Measurements from ENCODE around the gene NPLOC4. TPM values are rescaled to one million over a fixed set of nuclear protein-coding genes. Genes with fewer than 3 reads are reported as not detected.

NPLOC4 gene
- polyA plus RNA-seq, 1 of the 3 experiments (the other 2 are of a cell fraction) = 88.6 TPM

DNA sequence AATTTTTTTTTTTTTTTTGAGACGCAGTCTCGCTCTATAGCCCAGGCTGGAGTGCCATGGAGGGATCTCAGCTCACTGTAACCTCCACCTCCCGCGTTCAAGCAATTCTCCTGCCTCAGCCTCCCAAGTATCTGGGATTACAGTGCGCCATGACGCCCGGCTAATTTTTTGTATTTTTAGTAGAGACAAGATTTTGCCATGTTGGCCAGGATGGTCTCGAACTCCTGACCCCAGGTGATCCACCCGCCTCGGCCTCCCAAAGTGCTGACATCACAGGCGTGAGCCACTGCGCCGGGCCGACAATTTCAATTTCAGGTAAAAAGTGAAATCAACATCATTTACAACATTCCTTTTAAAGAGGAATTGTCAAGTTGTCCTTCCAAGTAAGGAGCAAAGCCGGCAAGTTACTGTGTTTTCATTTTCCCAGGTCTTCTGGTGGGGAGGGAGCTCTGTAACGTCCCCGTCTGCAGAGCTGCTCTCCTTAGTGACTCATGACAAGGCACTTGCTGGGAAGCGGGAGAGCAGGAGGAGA lies 873 bp downstream of the NPLOC4 start:
- no peak for DNase-seq
- Histone ChIP-seq H3K9me3 (no peaks in the 10 kb centered on the region), H2AFZ (ENCODE audit: low read depth) (no peak overlapping the region), H3K4me3 (ENCODE audit: low read depth in 2 of 2, low read length in 1 of 2) (peak overlapping the region; percentile 65 to 79), H3K9ac (peak overlapping the region; percentile 99), H3K79me2 (ENCODE audit: insufficient read depth) (peaks cover 67% of the 10 kb centered on the region), H3F3A (replicated peaks; ENCODE audit: insufficient read depth) (peaks cover 10% of the 10 kb centered on the region), H3K36me3 (replicated peaks in 1 of 2; ENCODE audit: control insufficient read depth in 1 of 2, insufficient read depth in 2 of 2, low read length in 1 of 2) (peaks cover 0 to 24% of the 10 kb centered on the region in 2 experiments), H3K9me2 (no peaks in the 10 kb centered on the region), H3K27me3 (ENCODE audit: insufficient read depth) (no peaks in the 10 kb centered on the region), H3K4me1 (ENCODE audit: control insufficient read depth in 1 of 2, insufficient read depth in 2 of 2, low read depth in 1 of 2, low read length in 1 of 2) (peaks cover 7 to 17% of the 10 kb centered on the region in 2 experiments; a peak in 3 of 4 replicates), H3K4me2 (peak overlapping the region; percentile 88), H4K20me1 (ENCODE audit: insufficient read depth) (peaks cover 55% of the 10 kb centered on the region), H3K27ac (ENCODE audit: low read depth in 2 of 2, low read length in 1 of 2) (peak overlapping the region; percentile 67 to 92)
- WGBS (ENCODE audit: low lambda C conversion rate) = 18% methylated on average over 18 of the region's 18 CpGs
- CTCF ChIA-PET = interaction anchor here (1.0 to 1.5 kb wide), 3 partner anchors 13 to 66 kb away, joined by 3 to 5 read pairs (median 5); no protein-coding TSS in a partner anchor
- TF ChIP-seq NFIC (IDR thresholded peaks at IDR 0.05; ENCODE audit: borderline replicate concordance) (no peak), RFX5 (IDR thresholded peaks at IDR 0.05; ENCODE audit: low read length) (peak; percentile 93)
- POLR2A ChIA-PET = interaction anchor here (1.2 to 1.5 kb wide), 2 partner anchors 9 to 30 kb away, joined by 3 to 5 read pairs; partner anchors contain the start of genes CCDC137 and OXLD1

DNA sequence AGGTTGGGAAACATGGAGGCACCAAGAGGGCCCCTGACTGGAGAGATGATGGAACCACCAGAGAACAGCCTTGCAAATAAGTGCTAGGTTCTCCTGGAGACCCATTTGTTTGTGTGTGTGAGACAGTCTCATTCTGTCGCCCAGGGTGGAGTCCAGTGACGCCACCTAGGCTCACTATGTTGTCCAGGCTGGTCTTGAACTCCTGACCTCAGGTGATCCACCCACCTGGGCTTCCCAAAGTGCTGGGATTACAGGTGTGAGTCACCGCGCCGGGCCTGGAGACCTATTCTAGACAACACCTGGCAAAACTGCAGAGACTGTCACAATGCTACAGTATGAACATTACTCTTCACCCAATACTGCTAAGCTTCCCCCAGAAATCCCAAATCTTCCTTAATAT lies 1.5 kb downstream of the NPLOC4 start:
- TF ChIP-seq NRF1 (IDR thresholded peaks at IDR 0.05; ENCODE audit: low read depth, low read length) (no peak), EP300 (IDR thresholded peaks at IDR 0.05; ENCODE audit: borderline replicate concordance in 1 of 2, low read depth in 1 of 2, low read length in 1 of 2) (no peak), RCOR1 (IDR thresholded peaks at IDR 0.05; ENCODE audit: low read length) (no peak), IRF3 (IDR thresholded peaks at IDR 0.05; ENCODE audit: low read depth, low read length) (no peak), PBX3 (IDR thresholded peaks at IDR 0.05) (no peak), NFIC (IDR thresholded peaks at IDR 0.05; ENCODE audit: borderline replicate concordance) (no peak), SIN3A (IDR thresholded peaks at IDR 0.05; ENCODE audit: borderline replicate concordance, low read depth, low read length) (no peak), POLR2AphosphoS5 (IDR thresholded peaks at IDR 0.05; ENCODE audit: low read depth, low read length) (no peak), TEAD4 (IDR thresholded peaks at IDR 0.05; ENCODE audit: borderline replicate concordance, insufficient read depth) (no peak), GABPA (IDR thresholded peaks at IDR 0.05; ENCODE audit: low read depth) (no peak), SMC3 (IDR thresholded peaks at IDR 0.05; ENCODE audit: low read depth, low read length) (no peak), FOXM1 (IDR thresholded peaks at IDR 0.05; ENCODE audit: low read depth) (no peak), ZBTB33 (IDR thresholded peaks at IDR 0.05; ENCODE audit: borderline replicate concordance, low read depth) (no peak), MXI1 (IDR thresholded peaks at IDR 0.05; ENCODE audit: low read depth, low read length) (no peak)
- TF ChIP-seq, protein P1, sequence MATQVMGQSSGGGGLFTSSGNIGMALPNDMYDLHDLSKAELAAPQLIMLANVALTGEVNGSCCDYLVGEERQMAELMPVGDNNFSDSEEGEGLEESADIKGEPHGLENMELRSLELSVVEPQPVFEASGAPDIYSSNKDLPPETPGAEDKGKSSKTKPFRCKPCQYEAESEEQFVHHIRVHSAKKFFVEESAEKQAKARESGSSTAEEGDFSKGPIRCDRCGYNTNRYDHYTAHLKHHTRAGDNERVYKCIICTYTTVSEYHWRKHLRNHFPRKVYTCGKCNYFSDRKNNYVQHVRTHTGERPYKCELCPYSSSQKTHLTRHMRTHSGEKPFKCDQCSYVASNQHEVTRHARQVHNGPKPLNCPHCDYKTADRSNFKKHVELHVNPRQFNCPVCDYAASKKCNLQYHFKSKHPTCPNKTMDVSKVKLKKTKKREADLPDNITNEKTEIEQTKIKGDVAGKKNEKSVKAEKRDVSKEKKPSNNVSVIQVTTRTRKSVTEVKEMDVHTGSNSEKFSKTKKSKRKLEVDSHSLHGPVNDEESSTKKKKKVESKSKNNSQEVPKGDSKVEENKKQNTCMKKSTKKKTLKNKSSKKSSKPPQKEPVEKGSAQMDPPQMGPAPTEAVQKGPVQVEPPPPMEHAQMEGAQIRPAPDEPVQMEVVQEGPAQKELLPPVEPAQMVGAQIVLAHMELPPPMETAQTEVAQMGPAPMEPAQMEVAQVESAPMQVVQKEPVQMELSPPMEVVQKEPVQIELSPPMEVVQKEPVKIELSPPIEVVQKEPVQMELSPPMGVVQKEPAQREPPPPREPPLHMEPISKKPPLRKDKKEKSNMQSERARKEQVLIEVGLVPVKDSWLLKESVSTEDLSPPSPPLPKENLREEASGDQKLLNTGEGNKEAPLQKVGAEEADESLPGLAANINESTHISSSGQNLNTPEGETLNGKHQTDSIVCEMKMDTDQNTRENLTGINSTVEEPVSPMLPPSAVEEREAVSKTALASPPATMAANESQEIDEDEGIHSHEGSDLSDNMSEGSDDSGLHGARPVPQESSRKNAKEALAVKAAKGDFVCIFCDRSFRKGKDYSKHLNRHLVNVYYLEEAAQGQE (IDR thresholded peaks at IDR 0.05; ENCODE audit: low read depth, low read length) = no peak
- TF ChIP-seq, protein P2, sequence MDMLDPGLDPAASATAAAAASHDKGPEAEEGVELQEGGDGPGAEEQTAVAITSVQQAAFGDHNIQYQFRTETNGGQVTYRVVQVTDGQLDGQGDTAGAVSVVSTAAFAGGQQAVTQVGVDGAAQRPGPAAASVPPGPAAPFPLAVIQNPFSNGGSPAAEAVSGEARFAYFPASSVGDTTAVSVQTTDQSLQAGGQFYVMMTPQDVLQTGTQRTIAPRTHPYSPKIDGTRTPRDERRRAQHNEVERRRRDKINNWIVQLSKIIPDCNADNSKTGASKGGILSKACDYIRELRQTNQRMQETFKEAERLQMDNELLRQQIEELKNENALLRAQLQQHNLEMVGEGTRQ (IDR thresholded peaks at IDR 0.05; ENCODE audit: borderline replicate concordance, low read depth, low read length) = no peak
- H3K79me2 ChIP-seq (ENCODE audit: insufficient read depth) = peaks cover 73% of the 10 kb centered on the region
- H3K4me3 ChIP-seq (ENCODE audit: low read depth in 2 of 2, low read length in 1 of 2) = peak overlapping the region; percentile 65 to 79; a peak in 3 of 4 replicates
- H3K36me3 ChIP-seq (replicated peaks in 1 of 2; ENCODE audit: control insufficient read depth in 1 of 2, insufficient read depth in 2 of 2, low read length in 1 of 2) = peaks cover 0 to 24% of the 10 kb centered on the region in 2 experiments
- H3K9ac ChIP-seq = peak overlapping the region; percentile 99
- H3K4me2 ChIP-seq = peak overlapping the region; percentile 88
- H3K27ac ChIP-seq (ENCODE audit: low read depth in 2 of 2, low read length in 1 of 2) = peak overlapping the region in 1 of 2 experiments; percentile 92; a peak in 1 of 4 replicates
- CTCF ChIA-PET = interaction anchor here (1.2 kb wide), 1 partner anchor 28 kb away, joined by 3 read pairs; no protein-coding TSS in a partner anchor
- peaks cover 7 to 17% of the 10 kb centered on the region in 2 experiments; a peak in 3 of 4 replicates for H3K4me1 ChIP-seq (ENCODE audit: control insufficient read depth in 1 of 2, insufficient read depth in 2 of 2, low read depth in 1 of 2, low read length in 1 of 2)
- DNase-seq = no peak
- H3F3A ChIP-seq (replicated peaks; ENCODE audit: insufficient read depth) = peaks cover 10% of the 10 kb centered on the region
- H3K9me3 ChIP-seq = no peaks in the 10 kb centered on the region
- H3K9me2 ChIP-seq = no peaks in the 10 kb centered on the region
- H4K20me1 ChIP-seq (ENCODE audit: insufficient read depth) = peaks cover 61% of the 10 kb centered on the region
- POLR2A ChIA-PET = no interaction called here
- WGBS (ENCODE audit: low lambda C conversion rate) = 96% methylated on average over 5 of the region's 5 CpGs
- no peaks in the 10 kb centered on the region for H3K27me3 ChIP-seq (ENCODE audit: insufficient read depth)
- H2AFZ ChIP-seq (ENCODE audit: low read depth) = no peak overlapping the region

All from SK-N-SH (cell line).